Heart left ventricle (tissue), 16 donors: ENCODE data around the gene CLDN16. TPM values are rescaled to one million over a fixed set of nuclear protein-coding genes. Genes with fewer than 3 reads are reported as not detected.

Experiments
- ATAC-seq, 4 donors: fragments of 200-7000 bp; cut with Tn5 transposase; one replicate each; pipeline ENCODE4 v1.9.1; 2020 to 2022; ENCODE audit warnings: moderate library complexity in 4 of 4, mild to moderate bottlenecking in 3 of 4, moderate number of reproducible peaks in 1 of 4
- DNase-seq, 5 donors: peaks; one replicate each; pipeline ENCODE4 v3.0.0-alpha.2; 2020
- H3K27ac ChIP-seq, 12 donors: fragments of 200-600 bp; sonication (generic) in 4 of 12; one replicate each; pipeline versions ENCODE4 v1.5.0 to v1.8.0; 2016 to 2022; ENCODE audit warnings: mild to moderate bottlenecking in 2 of 12
- H3K27me3 ChIP-seq, 9 donors: fragments of 200-600 bp; sonication (generic) in 2 of 9; one replicate each; pipeline versions ENCODE4 v1.5.1 to v1.8.0; 2016 to 2022; ENCODE audit warnings: mild to moderate bottlenecking in 3 of 9
- H3K36me3 ChIP-seq, 9 donors: fragments of 200-600 bp; sonication (generic) in 2 of 9; one replicate each; pipeline versions ENCODE4 v1.5.0 to v1.8.0; 2018 to 2022; ENCODE audit warnings: mild to moderate bottlenecking in 2 of 9
- H3K4me1 ChIP-seq, 12 donors: fragments of 200-600 bp; sonication (generic) in 4 of 12; one replicate each; pipeline versions ENCODE4 v1.5.0 to v1.8.0; 2016 to 2022; ENCODE audit warnings: mild to moderate bottlenecking in 3 of 12
- H3K4me3 ChIP-seq, 12 donors: fragments of 200-600 bp; sonication (generic) in 4 of 12; one replicate each; pipeline versions ENCODE4 v1.5.0 to v1.8.0; 2017 to 2022; ENCODE audit warnings: mild to moderate bottlenecking in 9 of 12, moderate library complexity in 4 of 12
- H3K9me3 ChIP-seq, 12 donors: fragments of 200-600 bp; sonication (generic) in 4 of 12; one replicate each; pipeline versions ENCODE4 v1.5.0 to v1.8.0; 2016 to 2022; ENCODE audit warnings: mild to moderate bottlenecking in 1 of 12
- POLR2A ChIP-seq, 2 donors: fragments of 450-650 bp; IDR thresholded peaks; one replicate each; pipeline ENCODE4 v1.6.1; 2017; ENCODE audit warnings: antibody characterized with exemption in 2 of 2, mild to moderate bottlenecking in 2 of 2, moderate library complexity in 2 of 2
- WGBS, 4 donors: extraction: QIAGEN DNeasy Blood & Tissue Kit in 2 of 4; methylation state at CpG; one replicate each; pipeline versions ENCODE4 v1.1.5 to v1.1.7; 2013 to 2018; 5-methylcytosine and 5-hydroxymethylcytosine counted together
- intact Hi-C, 10 donors: fragments of 100-400 bp; cut with DNase I; formaldehyde crosslinking; loops; one replicate each; pipeline versions ENCODE4 v1.11.1 to v1.14.2; 2022
- polyA plus RNA-seq, 2 donors: library from polyadenylated mRNA; stranded (reverse); fragments of 200-250 nt; gene quantifications; one replicate each; pipeline ENCODE4 v1.2.3, GENCODE V29; 2013
- total RNA-seq, 9 donors: library from RNA; depleted of rRNA in 2 of 9; stranded (reverse); fragments of >200 nt in 2 of 9; fragmentation: NEBNext Ultra II Directional in 3 of 9; extraction: Animal tissue kit (Norgen Biotek cat#: 25700) in 3 of 9; gene quantifications; one replicate each; pipeline versions ENCODE4 v1.1.0 to v1.2.4, GENCODE V29; 2016 to 2023
- TF ChIP-seq, protein P1 (sequence below), 12 donors: fragments of 200-600 bp; sonication (generic) in 4 of 12; IDR thresholded peaks; one replicate each; pipeline versions ENCODE4 v1.5.0 to v1.8.0; 2018 to 2022; ENCODE audit warnings: antibody characterized with exemption in 12 of 12, mild to moderate bottlenecking in 5 of 12
- donor health status: ischemic (EF 13 %, LVEDD 7.1; RV severe dilation, severe dysfunction).
- donor health status: healthy with polysubstance abuse.
- donor health status: DM: no; HTN: yes; CAD: no.
- donor health status: DM: no; HTN: no; CAD: no.
- donor health status: ischemic (EF 25% LVEDD 6.9; RV normal size, moderate dysfunction).
- donor health status: ischemic (EF 25% LVEDD 5.7; RV mildly dilated, moderate dysfunction).
- donor health status: healthy.
- donor health status: DM: yes; HTN: yes; CAD: no.
- donor health status: ischemic (EF 35%, LVEDD 5.7; RV mildly dilated, moderate dysfunction).
- donor health status: nonischemic (EF 11% LVEDD 7.7; RV severe dilation, severe dysfunction).
- donor health status: DM: yes; HTN: yes; CAD: no.
- donor health status: PGD.
- donor health status: ischemic (EF 29% LVEDD 5.4; RV normal size, mild dysfunction).
- donor health status: nonischemic (EF 23%, LVEDD 6.1; RV moderate dilation, normal function).

Gene CLDN16
- total and polyA plus RNA-seq, 11 donors, result 0.41 TPM; not detected in 10

DNA sequence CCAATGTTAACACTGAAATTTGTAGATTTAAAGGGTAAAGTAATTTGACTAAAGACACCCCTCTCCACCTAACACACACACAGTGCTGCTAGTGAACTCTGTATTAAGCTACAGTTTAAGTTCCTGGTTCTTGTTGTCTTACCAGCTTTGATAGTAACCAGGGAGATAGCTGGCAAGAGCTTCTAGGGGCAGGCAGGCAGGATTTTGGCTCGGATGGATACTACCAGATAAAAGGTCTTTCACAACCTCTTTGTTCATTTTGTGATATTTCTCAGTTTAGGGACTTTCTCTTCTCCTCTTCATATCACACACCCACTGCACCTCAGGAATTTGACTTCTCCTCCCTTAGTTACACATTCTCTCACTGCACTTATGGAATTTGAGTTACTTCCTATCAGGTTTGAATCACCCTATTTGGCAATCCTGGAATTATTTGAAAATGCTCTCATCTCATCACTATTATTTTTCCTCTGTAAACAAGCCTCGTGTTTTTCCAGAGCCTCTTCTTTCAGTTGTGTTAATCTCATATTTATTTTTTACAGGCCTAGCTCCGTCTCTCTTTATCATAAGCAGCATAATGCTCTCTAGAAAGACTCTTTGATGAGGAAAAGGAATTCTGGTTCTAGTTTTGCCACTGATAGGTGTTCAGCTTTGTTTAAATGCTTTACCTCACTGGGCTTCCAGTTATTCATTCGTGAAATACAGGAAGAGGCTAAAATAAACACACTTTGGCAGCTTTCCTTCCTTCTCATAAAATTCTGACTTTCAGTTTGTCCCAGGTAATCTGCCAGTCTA is 42.7 kb upstream of the CLDN16 start:
- no peak overlapping the region for H3K4me3 ChIP-seq
- H3K27ac ChIP-seq, result peak overlapping the region in 8 of 12 donors; percentile 11 to 63 (median 26)
- ATAC-seq (peak; percentile 94 to 99 (median 96)), DNase-seq (peak in 2 of 5 donors; percentile 18 to 27)
- H3K27me3 ChIP-seq, result no peaks in the 10 kb centered on the region
- intact Hi-C loops, result no loop called here
- H3K4me1 ChIP-seq, result peaks cover 0 to 19% (median 12%) of the 10 kb centered on the region in 12 donors
- TF ChIP-seq, protein P1, sequence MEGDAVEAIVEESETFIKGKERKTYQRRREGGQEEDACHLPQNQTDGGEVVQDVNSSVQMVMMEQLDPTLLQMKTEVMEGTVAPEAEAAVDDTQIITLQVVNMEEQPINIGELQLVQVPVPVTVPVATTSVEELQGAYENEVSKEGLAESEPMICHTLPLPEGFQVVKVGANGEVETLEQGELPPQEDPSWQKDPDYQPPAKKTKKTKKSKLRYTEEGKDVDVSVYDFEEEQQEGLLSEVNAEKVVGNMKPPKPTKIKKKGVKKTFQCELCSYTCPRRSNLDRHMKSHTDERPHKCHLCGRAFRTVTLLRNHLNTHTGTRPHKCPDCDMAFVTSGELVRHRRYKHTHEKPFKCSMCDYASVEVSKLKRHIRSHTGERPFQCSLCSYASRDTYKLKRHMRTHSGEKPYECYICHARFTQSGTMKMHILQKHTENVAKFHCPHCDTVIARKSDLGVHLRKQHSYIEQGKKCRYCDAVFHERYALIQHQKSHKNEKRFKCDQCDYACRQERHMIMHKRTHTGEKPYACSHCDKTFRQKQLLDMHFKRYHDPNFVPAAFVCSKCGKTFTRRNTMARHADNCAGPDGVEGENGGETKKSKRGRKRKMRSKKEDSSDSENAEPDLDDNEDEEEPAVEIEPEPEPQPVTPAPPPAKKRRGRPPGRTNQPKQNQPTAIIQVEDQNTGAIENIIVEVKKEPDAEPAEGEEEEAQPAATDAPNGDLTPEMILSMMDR (IDR thresholded peaks at IDR 0.05), result no peak
- no peak for TF ChIP-seq POLR2A (IDR thresholded peaks at IDR 0.05)
- WGBS, 4 donors, result 8 to 13% (median 10%) methylated on average over 4 of the region's 4 CpGs
- H3K36me3 ChIP-seq, result no peaks in the 10 kb centered on the region
- peaks cover 0 to 4% (median 0%) of the 10 kb centered on the region in 12 donors for H3K9me3 ChIP-seq

DNA sequence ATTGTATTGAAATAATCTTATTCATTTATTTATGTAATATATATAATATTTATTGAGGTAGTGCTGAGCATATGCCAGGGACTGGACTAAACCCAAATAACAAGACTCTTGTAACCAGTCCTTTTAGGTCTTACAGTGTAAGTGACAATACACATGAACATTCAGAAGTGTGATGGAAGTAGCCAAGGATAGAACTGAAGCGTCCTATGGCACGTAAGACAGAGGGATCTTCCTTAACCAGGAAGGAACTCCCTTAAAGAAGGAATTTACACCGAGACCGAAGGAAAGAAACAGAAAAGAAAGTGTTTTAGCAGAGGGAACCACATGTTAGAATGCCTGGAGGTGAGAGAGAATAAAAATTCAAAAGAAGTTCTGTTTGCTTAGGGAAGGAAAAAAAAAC is 42.1 kb upstream of the CLDN16 start:
- peaks cover 0 to 4% (median 0%) of the 10 kb centered on the region in 12 donors for H3K9me3 ChIP-seq
- DNase-seq, result no peak
- ATAC-seq, result peak in 2 of 4 donors; percentile 42 to 55
- no peaks in the 10 kb centered on the region for H3K36me3 ChIP-seq
- TF ChIP-seq POLR2A (IDR thresholded peaks at IDR 0.05), result no peak
- peaks cover 0 to 19% (median 12%) of the 10 kb centered on the region in 12 donors for H3K4me1 ChIP-seq
- 35 to 55% (median 44%) methylated on average over 4 of the region's 4 CpGs for WGBS, 4 donors
- H3K4me3 ChIP-seq, result no peak overlapping the region
- intact Hi-C loops, result no loop called here
- H3K27ac ChIP-seq, result peak overlapping the region in 2 of 12 donors; percentile 23 to 63
- H3K27me3 ChIP-seq, result no peaks in the 10 kb centered on the region

DNA sequence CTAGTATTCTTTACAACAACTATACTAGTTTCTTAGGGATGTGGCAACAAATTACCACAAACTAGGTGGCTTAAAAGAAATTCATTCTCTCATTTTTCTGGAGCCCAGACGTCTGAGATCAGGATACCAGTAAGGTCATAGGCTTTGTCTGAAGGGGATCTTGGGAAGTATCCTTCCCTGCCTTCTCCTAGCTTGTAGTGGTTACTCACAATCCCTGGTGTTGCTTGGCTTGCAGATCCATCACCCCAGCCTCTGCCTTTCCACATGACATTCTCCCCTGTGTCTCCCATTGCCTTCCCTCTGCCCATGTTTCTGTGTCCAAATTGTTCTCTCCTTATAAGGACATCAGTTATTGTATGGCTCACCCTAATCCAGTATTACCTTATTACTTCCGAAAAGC is 41.4 kb upstream of the CLDN16 start:
- H3K27me3 ChIP-seq, result no peaks in the 10 kb centered on the region
- H3K27ac ChIP-seq, result no peak overlapping the region
- no peak overlapping the region for H3K4me3 ChIP-seq
- H3K9me3 ChIP-seq, result peaks cover 0 to 4% (median 0%) of the 10 kb centered on the region in 12 donors
- intact Hi-C loops, result no loop called here
- peaks cover 0 to 19% (median 12%) of the 10 kb centered on the region in 12 donors for H3K4me1 ChIP-seq
- TF ChIP-seq POLR2A (IDR thresholded peaks at IDR 0.05), result no peak
- TF ChIP-seq, protein P1 (IDR thresholded peaks at IDR 0.05), result no peak
- no peak for ATAC-seq
- H3K36me3 ChIP-seq, result no peaks in the 10 kb centered on the region
- 79 to 91% (median 84%) methylated on average over 2 of the region's 2 CpGs for WGBS, 4 donors
- no peak for DNase-seq

DNA sequence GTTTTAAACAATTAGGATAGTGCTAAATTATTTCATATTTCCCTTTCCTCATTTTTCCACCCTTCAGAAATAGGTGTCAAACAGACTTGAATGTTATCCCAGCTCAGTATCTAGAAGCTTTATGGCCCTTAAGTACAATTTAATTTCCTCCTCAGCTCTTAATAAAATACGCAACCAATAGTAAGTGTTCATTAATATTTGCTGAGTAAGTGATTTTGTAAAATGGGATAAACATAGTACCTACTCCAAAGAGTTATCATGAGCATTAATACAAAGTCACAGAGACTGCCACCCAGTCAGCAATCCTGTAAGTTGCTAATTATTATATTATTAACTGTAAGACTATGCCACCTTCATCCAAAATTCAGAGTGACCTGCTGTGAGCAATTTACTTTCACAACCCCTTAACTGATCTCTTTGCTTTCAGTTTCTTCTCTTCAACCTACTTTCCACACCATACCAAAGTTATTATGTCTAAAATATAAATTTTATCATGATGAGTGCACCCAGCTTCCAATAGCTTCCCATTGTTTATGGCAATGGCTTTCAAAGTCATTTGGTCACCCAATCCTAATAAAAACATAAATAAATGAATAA is 35.0 kb upstream of the CLDN16 start:
- TF ChIP-seq, protein P1 (IDR thresholded peaks at IDR 0.05), result no peak
- no peak for TF ChIP-seq POLR2A (IDR thresholded peaks at IDR 0.05)

More for the DNA sequence above, 35.0 kb upstream of the CLDN16 start:
- intact Hi-C loops, result no loop called here
- no peak overlapping the region for H3K27ac ChIP-seq
- ATAC-seq (no peak), DNase-seq (no peak)
- no peaks in the 10 kb centered on the region for H3K36me3 ChIP-seq
- H3K4me1 ChIP-seq, result no peaks in the 10 kb centered on the region
- H3K27me3 ChIP-seq, result no peaks in the 10 kb centered on the region
- WGBS, 4 donors, result 95 to 99% (median 95%) methylated on average over 1 of the region's 1 CpG
- no peak overlapping the region for H3K4me3 ChIP-seq
- peaks cover 0 to 7% (median 0%) of the 10 kb centered on the region in 12 donors for H3K9me3 ChIP-seq
